Heart left ventricle (tissue), 13 donors: ENCODE measurements around the gene ZNF215.

ENCODE experiments used
- POLR2A ChIP-seq, 2 donors: fragments of 450-650 bp; IDR thresholded peaks; one replicate each; pipeline ENCODE4 v1.6.1; 2017; ENCODE audit warnings: antibody characterized with exemption in 2 of 2, mild to moderate bottlenecking in 2 of 2, moderate library complexity in 2 of 2
- TF ChIP-seq, protein P1 (sequence below), 12 donors: fragments of 200-600 bp; sonication (generic) in 4 of 12; IDR thresholded peaks; one replicate each; pipeline versions ENCODE4 v1.5.0 to v1.8.0; 2018 to 2022; ENCODE audit warnings: antibody characterized with exemption in 12 of 12, mild to moderate bottlenecking in 5 of 12
- donor health status: ischemic (EF 13 %, LVEDD 7.1; RV severe dilation, severe dysfunction).
- donor health status: DM: no; HTN: yes; CAD: no.
- donor health status: DM: no; HTN: no; CAD: no.
- donor health status: ischemic (EF 25% LVEDD 6.9; RV normal size, moderate dysfunction).
- donor health status: ischemic (EF 25% LVEDD 5.7; RV mildly dilated, moderate dysfunction).
- donor health status: ischemic (EF 35%, LVEDD 5.7; RV mildly dilated, moderate dysfunction).
- donor health status: nonischemic (EF 11% LVEDD 7.7; RV severe dilation, severe dysfunction).
- donor health status: DM: yes; HTN: yes; CAD: no.
- donor health status: PGD.
- donor health status: ischemic (EF 29% LVEDD 5.4; RV normal size, mild dysfunction).
- donor health status: nonischemic (EF 23%, LVEDD 6.1; RV moderate dilation, normal function).

GRCh38 chr11:6926208-6927029 lies at the start of gene ZNF215:
- TF ChIP-seq, protein P1, sequence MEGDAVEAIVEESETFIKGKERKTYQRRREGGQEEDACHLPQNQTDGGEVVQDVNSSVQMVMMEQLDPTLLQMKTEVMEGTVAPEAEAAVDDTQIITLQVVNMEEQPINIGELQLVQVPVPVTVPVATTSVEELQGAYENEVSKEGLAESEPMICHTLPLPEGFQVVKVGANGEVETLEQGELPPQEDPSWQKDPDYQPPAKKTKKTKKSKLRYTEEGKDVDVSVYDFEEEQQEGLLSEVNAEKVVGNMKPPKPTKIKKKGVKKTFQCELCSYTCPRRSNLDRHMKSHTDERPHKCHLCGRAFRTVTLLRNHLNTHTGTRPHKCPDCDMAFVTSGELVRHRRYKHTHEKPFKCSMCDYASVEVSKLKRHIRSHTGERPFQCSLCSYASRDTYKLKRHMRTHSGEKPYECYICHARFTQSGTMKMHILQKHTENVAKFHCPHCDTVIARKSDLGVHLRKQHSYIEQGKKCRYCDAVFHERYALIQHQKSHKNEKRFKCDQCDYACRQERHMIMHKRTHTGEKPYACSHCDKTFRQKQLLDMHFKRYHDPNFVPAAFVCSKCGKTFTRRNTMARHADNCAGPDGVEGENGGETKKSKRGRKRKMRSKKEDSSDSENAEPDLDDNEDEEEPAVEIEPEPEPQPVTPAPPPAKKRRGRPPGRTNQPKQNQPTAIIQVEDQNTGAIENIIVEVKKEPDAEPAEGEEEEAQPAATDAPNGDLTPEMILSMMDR (IDR thresholded peaks at IDR 0.05) = no peak
- TF ChIP-seq POLR2A (IDR thresholded peaks at IDR 0.05) = no peak
